Ishikawa (cell line): Measurements from ENCODE around the gene GALNT13.

Experiments
- CEBPB ChIP-seq: IDR thresholded peaks from 2 replicates; pipeline ENCODE4 v1.6.1; 2012
- CREB1 ChIP-seq: IDR thresholded peaks from 2 replicates; pipeline ENCODE4 v1.6.1; 2012; ENCODE audit warnings: low read depth
- EGR1 ChIP-seq: IDR thresholded peaks from 2 replicates; pipeline ENCODE4 v1.6.1; 2012
- EP300 ChIP-seq: IDR thresholded peaks from 2 replicates; pipeline ENCODE4 v1.6.1; 2012; ENCODE audit warnings: borderline replicate concordance
- FOXM1 ChIP-seq: IDR thresholded peaks from 2 replicates; pipeline ENCODE4 v1.6.1; 2012; ENCODE audit warnings: low read depth, borderline replicate concordance
- MAX ChIP-seq: IDR thresholded peaks from 2 replicates; pipeline ENCODE4 v1.6.1; 2012
- NFIC ChIP-seq: IDR thresholded peaks from 2 replicates; pipeline ENCODE4 v1.6.1; 2012
- REST ChIP-seq: IDR thresholded peaks from 2 replicates; pipeline ENCODE4 v1.6.1; 2012; ENCODE audit warnings: low read depth, mild to moderate bottlenecking
- TAF1 ChIP-seq: IDR thresholded peaks from 2 replicates; pipeline ENCODE4 v1.6.1; 2012; ENCODE audit warnings: low read depth, mild to moderate bottlenecking
- TCF12 ChIP-seq: IDR thresholded peaks from 2 replicates; pipeline ENCODE4 v1.6.1; 2012; ENCODE audit warnings: low read depth
- TEAD4 ChIP-seq: IDR thresholded peaks from 2 replicates; pipeline ENCODE4 v1.6.1; 2012
- YY1 ChIP-seq: IDR thresholded peaks from 2 replicates; pipeline ENCODE4 v1.6.1; 2012; ENCODE audit warnings: low read depth
- ZBTB7A ChIP-seq: IDR thresholded peaks from 2 replicates; pipeline ENCODE4 v1.6.1; 2012; ENCODE audit warnings: low read depth
- TF ChIP-seq, protein P1 (sequence below): IDR thresholded peaks from 2 replicates; pipeline ENCODE4 v1.6.1; 2012

DNA sequence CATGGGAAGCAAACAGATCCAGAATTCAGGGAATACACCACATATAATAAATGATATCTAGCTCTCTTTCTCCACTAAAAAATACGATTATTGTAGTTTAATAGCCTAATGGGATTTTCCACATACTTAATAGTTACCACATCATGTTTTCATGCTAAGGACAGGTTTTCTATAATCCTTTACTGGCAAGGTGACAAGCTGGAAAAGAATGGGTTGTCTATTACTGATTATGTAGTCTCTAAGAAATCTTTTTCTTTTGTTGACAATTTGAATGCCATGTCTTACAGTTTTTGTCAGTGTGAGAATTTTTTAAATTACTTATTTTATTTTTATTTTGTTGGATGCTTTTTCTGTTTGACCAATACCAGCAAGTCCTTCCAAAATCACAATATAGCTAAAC is 177.8 kb downstream of the GALNT13 start:
- no peak for TF ChIP-seq MAX
- no peak for TF ChIP-seq REST
- no peak for TF ChIP-seq EP300
- no peak for TF ChIP-seq TAF1
- TF ChIP-seq NFIC = no peak
- TF ChIP-seq FOXM1 = no peak
- TF ChIP-seq YY1 = no peak
- TF ChIP-seq CEBPB = no peak
- TF ChIP-seq TCF12 = no peak
- no peak for TF ChIP-seq TEAD4
- TF ChIP-seq EGR1 = no peak
- TF ChIP-seq ZBTB7A = no peak
- TF ChIP-seq, protein P1, sequence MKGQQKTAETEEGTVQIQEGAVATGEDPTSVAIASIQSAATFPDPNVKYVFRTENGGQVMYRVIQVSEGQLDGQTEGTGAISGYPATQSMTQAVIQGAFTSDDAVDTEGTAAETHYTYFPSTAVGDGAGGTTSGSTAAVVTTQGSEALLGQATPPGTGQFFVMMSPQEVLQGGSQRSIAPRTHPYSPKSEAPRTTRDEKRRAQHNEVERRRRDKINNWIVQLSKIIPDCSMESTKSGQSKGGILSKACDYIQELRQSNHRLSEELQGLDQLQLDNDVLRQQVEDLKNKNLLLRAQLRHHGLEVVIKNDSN = no peak
- no peak for TF ChIP-seq CREB1
